ENCODE measurements around the gene KLHL21. TPM values are rescaled to one million over a fixed set of nuclear protein-coding genes. Genes with fewer than 3 reads are reported as not detected.

Gene KLHL21, protein sequence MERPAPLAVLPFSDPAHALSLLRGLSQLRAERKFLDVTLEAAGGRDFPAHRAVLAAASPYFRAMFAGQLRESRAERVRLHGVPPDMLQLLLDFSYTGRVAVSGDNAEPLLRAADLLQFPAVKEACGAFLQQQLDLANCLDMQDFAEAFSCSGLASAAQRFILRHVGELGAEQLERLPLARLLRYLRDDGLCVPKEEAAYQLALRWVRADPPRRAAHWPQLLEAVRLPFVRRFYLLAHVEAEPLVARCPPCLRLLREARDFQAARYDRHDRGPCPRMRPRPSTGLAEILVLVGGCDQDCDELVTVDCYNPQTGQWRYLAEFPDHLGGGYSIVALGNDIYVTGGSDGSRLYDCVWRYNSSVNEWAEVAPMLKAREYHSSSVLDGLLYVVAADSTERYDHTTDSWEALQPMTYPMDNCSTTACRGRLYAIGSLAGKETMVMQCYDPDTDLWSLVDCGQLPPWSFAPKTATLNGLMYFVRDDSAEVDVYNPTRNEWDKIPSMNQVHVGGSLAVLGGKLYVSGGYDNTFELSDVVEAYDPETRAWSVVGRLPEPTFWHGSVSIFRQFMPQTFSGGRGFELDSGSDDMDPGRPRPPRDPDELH
- total RNA-seq = 14.6 and 15.9 TPM in 2 replicates

DNA sequence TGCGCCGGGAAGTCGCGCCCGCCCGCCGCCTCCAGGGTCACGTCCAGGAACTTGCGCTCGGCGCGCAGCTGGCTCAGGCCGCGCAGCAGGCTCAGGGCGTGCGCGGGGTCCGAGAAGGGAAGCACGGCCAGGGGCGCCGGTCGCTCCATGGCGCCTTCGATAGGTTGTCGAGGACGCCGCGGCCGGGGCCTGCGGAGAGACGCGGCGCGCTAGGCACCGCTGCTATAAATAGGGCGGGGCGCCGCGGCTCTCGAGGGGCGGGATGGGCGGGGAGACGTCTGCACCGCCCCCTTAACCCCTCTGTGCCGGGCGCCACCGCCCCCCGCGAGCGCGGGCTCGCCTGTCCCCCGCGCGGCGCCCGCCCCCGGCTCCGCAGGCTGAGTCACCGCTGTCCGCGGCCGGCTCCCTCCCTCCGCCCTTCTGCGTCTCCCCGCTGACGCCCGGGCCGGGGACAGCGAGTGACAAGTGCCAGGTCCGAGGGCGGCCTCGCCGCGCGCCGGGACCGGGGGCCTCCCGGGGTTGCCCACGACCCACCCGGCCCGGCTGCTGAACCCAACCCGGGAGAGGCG is at the start of gene KLHL21:
KLHL21 (minus strand) TSS at position 201 of the 569 bp plus-strand sequence; CDS start at position 149, 52 bp downstream.
- intact Hi-C loops (cut with micrococcal nuclease) = loop anchor here (1.0 kb wide), 5 partner anchors 11 to 183 kb away; partner anchors contain the start of genes CAMTA1, NOL9, PHF13 and ZBTB48
- ATAC-seq (ENCODE audit: low read depth) = peak; percentile 70
- Mint-ChIP-seq H3K27me3 (no peaks in the 10 kb centered on the region), H3K4me1 (peaks cover 40% of the 10 kb centered on the region), H3K9me3 (no peaks in the 10 kb centered on the region), H3K27ac (peak within 1 kb of the TSS; percentile 96), H3K4me3 (peak within 1 kb of the TSS; percentile 91), H3K36me3 (ENCODE audit: low read depth) (peaks cover 11% of the 10 kb centered on the region)
- TF ChIP-seq, protein P1, sequence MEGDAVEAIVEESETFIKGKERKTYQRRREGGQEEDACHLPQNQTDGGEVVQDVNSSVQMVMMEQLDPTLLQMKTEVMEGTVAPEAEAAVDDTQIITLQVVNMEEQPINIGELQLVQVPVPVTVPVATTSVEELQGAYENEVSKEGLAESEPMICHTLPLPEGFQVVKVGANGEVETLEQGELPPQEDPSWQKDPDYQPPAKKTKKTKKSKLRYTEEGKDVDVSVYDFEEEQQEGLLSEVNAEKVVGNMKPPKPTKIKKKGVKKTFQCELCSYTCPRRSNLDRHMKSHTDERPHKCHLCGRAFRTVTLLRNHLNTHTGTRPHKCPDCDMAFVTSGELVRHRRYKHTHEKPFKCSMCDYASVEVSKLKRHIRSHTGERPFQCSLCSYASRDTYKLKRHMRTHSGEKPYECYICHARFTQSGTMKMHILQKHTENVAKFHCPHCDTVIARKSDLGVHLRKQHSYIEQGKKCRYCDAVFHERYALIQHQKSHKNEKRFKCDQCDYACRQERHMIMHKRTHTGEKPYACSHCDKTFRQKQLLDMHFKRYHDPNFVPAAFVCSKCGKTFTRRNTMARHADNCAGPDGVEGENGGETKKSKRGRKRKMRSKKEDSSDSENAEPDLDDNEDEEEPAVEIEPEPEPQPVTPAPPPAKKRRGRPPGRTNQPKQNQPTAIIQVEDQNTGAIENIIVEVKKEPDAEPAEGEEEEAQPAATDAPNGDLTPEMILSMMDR (IDR thresholded peaks at IDR 0.05) = no peak
- CTCF ChIA-PET = interaction anchor here (1.0 to 2.9 kb wide), 5 partner anchors 22 to 48 kb away, joined by 3 to 11 read pairs (median 3); partner anchors contain the start of genes NOL9, TAS1R1 and THAP3
- POLR2A ChIA-PET = interaction anchor here (1.0 to 8.1 kb wide), 11 partner anchors 9 to 182 kb away, joined by 3 to 94 read pairs (median 11); partner anchors contain the start of genes CAMTA1, NOL9, PHF13 and TAS1R1
- peak; percentile 86 for DNase-seq

DNA sequence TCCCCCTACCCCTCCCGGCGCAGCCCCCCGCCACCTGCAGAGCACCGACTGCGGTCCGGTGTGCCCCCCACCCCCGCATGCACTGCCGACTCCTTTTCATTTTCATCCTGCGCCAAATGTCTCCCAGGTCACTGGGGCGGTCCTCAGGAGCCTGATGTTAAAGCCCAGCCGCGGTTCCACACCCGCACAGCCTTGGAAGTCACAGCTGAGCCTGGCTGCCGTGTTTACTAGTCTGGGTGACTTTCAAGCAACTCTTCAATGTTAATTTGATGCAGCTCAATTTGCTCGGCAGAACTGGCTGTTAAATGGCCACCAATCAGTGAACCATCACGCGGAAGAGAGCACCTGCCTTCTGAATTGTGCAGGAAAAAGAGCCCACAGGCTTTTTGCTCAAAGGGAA is 49.2 kb upstream of the KLHL21 start:
- H3K4me1 Mint-ChIP-seq = no peaks in the 10 kb centered on the region
- intact Hi-C loops (cut with micrococcal nuclease) = no loop called here
- ATAC-seq (ENCODE audit: low read depth) (no peak), DNase-seq (no peak)
- TF ChIP-seq, protein P1 (IDR thresholded peaks at IDR 0.05) = no peak
- H3K27ac Mint-ChIP-seq = no peak overlapping the region
- peaks cover 47% of the 10 kb centered on the region for H3K36me3 Mint-ChIP-seq (ENCODE audit: low read depth)
- H3K4me3 Mint-ChIP-seq = no peak overlapping the region
- ChIA-PET POLR2A (no interaction called here), CTCF (no interaction called here)
- H3K27me3 Mint-ChIP-seq = no peaks in the 10 kb centered on the region
- H3K9me3 Mint-ChIP-seq = no peaks in the 10 kb centered on the region

DNA sequence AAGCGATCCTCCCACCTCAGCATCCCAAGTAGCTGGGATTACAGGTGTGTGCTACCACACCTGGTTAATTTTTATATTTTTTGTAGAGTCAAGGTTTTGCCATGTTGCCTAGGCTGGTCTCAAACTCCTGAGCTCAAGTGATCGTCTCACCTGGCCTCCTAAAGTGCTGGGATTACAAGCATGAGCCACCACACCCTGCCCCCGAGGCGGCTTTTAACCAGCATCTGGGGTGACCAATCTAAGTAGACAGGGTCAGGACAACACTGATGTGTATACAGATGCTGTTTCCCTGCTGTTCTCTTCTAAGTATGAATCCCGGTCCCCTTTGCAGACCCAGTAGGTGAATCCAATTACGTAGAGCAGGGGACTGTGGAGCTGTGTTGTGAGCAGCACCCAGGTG is 45.9 kb upstream of the KLHL21 start:
- Mint-ChIP-seq H3K27me3 (no peaks in the 10 kb centered on the region), H3K27ac (no peak overlapping the region), H3K9me3 (no peaks in the 10 kb centered on the region), H3K4me1 (peaks cover 2% of the 10 kb centered on the region), H3K4me3 (no peak overlapping the region), H3K36me3 (ENCODE audit: low read depth) (peaks cover 45% of the 10 kb centered on the region)
- intact Hi-C loops (cut with micrococcal nuclease) = loop anchor here (10.0 kb wide), 1 partner anchor 404 kb away; the partner anchor contains the start of gene HES3
- ChIA-PET POLR2A (no interaction called here), CTCF (no interaction called here)
- no peak for ATAC-seq (ENCODE audit: low read depth)
- DNase-seq = no peak
- TF ChIP-seq, protein P1 (IDR thresholded peaks at IDR 0.05) = no peak

DNA sequence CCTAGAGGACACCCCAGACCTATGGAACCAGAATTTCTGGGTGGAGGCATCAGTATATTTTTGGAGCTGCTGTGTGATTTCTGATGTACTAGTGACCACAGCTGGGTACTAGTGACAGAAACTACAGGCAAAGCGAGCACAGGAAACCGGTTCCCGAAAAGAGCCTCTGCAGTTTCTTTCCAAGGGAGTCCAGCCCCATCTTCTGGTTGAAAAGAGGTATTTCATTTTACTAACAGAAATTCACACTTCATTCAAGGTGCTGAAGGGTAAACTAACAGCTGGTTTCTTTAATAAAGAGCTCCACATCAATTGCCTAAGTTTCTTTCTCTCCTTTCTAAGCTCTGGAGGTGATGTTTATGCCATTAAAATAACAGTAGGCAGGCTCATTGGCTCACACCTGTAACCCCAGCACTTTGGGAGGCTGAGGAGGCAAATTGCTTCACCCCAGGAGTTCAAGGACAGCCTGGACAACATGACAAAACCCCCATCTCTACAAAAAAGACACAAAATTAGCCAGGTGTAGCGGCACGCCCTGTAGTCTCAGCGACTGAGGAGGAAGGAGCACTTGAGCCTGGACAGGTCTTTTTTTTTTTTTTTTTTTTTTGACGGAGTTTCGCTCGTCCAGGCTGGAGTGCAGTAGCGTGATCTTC is 44.0 kb upstream of the KLHL21 start:
- Mint-ChIP-seq H3K36me3 (ENCODE audit: low read depth) (peaks cover 44% of the 10 kb centered on the region), H3K9me3 (no peaks in the 10 kb centered on the region), H3K27ac (no peak overlapping the region), H3K27me3 (no peaks in the 10 kb centered on the region), H3K4me1 (peaks cover 2% of the 10 kb centered on the region), H3K4me3 (no peak overlapping the region)
- TF ChIP-seq, protein P1 (IDR thresholded peaks at IDR 0.05) = peak; percentile 26
- ATAC-seq (ENCODE audit: low read depth) = peak; percentile 49
- intact Hi-C loops (cut with micrococcal nuclease) = loop anchor here (1.0 to 10.0 kb wide), 4 partner anchors 92 to 402 kb away; partner anchors contain the start of genes HES3 and NOL9
- POLR2A ChIA-PET = interaction anchor here (0.7 kb wide), 2 partner anchors 14 to 75 kb away, joined by 3 to 5 read pairs; no protein-coding TSS in a partner anchor
- no peak for DNase-seq
- CTCF ChIA-PET = interaction anchor here (0.6 to 2.9 kb wide), 12 partner anchors 10 to 184 kb away, joined by 3 to 16 read pairs (median 4); partner anchors contain the start of genes KLHL21, NOL9, PLEKHG5 and TAS1R1
